HG02588 (cell line): Measurements from ENCODE around the gene OR8U1.
"Not testable (repeated sequence)": the region's sequence is repeated elsewhere in the genome, so short reads cannot be mapped to it uniquely, and the experiment has no call there.

ENCODE experiments used
- ATAC-seq: cut with Tn5 transposase; IDR thresholded peaks from one replicate; pipeline ENCODE4 v1.9.1; 2021; ENCODE audit warnings: mild to moderate bottlenecking, moderate library complexity; ENCODE audit not compliant: unreplicated experiment

OR8U1 gene

DNA sequence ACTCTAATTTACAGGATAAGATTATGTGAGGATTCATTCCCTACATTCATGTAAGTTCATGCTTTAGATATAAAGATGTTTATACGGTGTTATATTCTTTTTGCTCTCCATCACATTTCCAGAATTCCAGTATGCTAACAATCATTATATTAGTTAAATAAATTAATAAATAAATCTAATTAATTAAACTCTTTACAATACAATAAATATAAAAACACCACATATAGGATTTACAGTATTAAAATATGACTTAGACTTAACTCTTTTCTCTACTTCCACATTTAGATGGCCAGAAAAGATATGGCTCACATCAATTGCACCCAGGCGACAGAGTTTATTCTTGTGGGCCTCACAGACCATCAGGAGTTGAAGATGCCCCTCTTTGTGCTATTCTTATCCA lies at the start of gene OR8U1:
Gene OR8U1 (plus strand): TSS at position 301 of the 400 bp plus-strand sequence. CDS start 0 bp downstream, at position 301.
- no peak for ATAC-seq

DNA sequence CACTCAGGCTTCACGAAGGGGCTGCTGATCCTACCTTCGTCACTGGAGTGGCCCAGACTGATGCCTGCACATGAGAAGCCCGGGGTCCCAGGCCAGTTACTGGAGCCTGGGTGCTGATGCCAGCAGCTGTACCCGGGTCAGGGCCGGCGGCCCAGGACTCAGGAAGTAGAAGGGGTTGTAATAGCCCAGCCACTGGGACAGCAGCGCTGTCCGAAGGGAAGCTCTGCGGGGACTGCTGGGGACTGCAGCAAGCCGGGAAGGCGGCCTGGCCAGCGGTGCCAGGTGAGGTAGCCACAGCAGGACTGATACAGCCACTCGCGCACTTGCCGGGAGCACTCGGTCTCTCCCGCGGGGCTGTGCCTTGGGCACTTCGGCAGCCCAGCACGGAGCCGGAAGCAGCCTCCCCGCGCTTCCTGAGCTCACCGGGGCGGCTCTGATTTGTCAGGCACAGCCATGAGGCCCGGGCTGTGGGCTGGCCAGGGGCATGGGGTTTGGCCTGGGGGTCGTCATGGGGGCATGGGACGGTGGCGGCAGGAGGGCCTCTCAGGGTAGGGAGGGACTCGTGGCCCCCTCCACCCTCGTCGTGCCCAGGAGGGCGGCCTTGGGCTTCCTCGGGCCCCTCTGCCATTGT lies 43.4 kb upstream of the OR8U1 start:
- no peak for ATAC-seq

DNA sequence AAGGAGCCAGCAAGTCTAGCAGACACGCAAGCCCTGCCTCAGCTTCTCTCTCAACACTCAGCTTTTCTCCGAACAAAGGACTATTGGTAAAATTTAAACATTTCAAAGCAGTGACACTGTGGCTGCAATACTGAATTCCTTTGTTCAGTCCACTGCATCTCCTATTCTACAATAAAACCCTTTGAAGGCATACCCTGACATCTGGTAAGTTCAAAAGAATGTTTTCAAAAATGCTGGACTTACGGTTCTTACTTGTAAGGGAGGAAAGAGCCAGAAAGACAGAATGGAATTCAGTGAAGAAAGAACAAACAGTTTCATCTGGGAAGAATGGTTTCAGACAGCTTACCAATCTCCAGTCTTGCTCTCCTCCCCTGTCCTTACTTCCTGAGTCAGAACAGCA lies 42.3 kb upstream of the OR8U1 start:
- ATAC-seq: no peak

DNA sequence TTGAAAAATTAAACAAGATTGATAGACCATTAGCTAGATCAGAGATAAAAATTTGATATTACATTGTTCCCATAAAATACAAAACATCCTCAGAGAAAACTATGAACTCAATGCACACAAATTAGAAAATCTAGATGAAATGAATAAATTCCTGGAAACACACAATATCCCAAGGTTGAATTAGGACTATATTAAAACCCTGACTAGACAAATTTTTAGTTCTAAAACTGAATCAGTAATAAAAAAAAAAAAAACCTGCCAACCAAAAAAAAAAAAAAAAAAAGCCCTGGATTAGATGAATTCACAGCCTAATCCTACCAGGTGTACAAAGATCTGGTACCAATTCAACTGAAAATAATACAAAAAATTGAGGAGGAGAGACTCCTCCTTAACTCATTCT lies 35.1 kb upstream of the OR8U1 start:
- no peak for ATAC-seq

DNA sequence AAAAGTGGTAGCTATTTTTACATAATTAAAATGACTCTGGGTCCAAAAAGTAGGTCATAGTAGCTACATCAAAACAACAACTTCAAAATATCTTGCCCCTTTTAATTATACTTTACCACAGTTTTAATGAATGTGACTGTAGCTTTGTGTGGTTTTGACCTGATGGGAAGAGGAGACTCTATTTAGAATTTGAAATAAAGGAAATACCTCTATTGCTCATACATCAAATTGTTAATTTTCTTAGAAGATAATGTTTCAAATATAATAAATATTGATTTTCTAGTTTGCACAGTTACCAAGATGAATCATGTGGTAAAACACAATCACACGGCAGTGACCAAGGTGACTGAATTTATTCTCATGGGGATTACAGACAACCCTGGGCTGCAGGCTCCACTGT lies 29.7 kb upstream of the OR8U1 start, which contains the start of gene OR8K1:
Gene OR8K1 (plus strand): TSS at position 301 of the 400 bp plus-strand sequence. CDS start 0 bp downstream, at position 301.
- no peak for ATAC-seq

DNA sequence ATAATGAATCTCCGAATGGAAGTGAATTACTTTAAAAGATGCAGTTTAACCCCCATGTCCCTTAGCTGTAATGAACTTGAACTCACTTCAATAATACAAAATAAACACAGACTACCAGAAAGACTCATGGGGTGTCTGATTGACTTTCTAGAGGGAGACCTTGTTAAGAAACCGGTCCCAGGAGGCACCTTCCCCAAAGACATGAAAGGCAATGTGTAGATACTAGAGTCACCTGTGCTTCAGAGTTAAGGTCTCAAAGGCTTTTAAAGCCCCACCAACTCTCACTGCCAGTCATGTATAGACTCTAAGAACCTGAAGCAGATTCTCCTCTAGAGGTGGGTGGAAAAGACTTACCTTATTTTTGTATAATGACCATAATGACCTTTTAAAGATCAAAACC lies 21.4 kb upstream of the OR8U1 start, which contains the start of gene OR8J1:
Gene OR8J1 (plus strand): TSS at position 301 of the 400 bp plus-strand sequence. CDS start 5,956 bp downstream, outside the sequence.
- no peak for ATAC-seq

DNA sequence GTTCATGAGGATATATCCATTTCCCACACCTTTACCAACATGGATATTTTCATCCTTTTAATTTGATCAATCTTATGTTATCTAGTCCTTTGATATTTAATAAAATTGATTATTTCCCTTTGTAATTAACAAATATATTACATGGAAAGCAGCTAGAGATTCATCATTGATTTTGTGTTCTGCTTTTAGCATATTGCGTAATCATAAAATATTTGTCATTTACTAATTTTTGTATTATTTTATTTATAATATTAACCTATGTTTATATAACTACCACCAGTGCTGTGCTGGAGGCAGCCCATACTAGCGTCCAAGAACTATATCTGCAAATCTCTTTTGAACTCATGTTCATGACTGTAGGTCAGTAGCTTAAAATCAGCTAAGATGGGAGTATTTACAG lies 4.7 kb downstream of the OR8U1 start:
- ATAC-seq: no peak

DNA sequence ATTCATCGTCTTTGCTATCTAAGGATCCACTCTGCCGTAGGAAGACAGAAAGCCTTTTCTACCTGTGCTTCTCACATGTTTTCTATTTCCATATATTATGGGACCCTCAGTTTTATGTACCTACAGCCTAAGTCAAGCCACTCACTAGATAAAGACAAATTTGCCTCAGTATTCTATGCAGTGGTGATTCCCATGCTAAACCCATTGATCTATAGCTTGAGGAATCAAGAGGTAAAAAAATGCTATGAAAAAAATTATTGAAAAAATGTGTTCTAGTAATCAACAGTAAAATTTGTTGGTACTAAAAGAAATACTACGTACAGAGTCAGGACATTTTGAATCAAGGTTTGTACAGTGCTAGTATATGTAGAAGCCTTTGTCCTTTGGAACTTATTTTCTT lies 19.0 kb downstream of the OR8U1 start:
- ATAC-seq: no peak

DNA sequence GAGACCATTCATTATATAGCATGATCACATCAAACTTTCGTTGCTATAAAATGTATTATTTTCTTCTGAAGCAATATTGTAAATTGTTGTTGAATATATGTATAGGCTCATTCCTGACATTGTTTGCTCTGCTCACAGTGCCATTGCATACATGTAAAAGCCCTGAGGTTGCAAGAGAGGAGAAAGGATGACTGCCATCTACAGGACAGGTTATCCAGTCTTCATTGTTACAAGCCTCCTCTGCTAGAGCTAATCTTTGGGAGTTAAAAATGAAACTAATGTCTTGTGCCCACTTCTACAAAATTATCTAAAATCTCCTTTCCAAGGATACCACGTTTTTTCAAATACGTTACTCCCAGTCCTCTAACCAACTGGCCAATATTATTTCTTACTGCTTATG lies 20.6 kb downstream of the OR8U1 start:
- ATAC-seq: no peak

DNA sequence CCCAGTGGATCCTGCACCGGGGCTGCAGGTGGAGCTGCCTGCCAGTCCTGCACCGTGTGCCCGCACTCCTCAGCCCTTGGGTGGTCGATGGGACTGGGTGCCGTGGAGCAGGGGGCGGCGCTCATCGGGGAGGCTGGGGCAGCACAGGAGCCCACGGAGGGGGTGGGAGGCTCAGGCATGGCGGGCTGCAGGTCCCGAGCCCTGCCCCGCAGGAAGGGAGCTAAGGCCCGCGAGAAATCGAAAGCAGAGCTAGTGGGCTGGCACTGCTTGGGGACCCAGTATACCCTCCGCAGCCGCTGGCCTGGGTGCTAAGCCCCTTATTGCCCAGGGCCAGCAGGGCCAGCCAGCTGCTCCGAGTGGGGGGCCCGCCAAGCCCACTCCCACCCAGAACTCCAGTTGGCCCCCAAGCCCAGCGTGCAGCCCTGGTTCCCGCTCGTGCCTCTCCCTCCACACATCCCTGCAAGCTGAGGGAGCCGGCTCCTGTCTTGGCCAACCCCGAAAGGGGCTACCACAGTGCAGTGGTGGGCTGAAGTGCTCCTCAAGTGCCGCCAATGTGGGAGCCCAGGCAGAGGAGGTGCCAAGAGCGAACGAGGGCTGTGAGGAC lies 26.5 kb downstream of the OR8U1 start:
- not testable (repeated sequence) for ATAC-seq

DNA sequence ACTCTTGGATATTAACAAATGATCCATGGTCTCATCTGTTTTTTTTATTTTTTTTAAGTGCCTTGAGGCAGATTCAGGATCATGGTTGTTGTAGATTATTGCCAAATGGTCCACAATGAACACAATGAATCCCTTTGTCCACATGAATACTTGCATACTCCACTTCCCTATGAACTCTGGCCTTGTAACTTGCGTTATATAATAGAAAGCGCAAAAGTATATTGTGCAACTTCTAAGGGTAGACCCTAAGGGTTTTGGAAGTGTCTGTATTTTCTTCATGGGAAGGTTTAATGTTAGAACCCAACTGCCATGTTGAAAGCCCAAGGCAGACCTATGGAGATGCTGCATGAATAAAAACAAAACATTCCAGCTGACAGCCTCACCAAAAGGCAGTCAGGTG lies 29.0 kb downstream of the OR8U1 start:
- ATAC-seq: no peak

DNA sequence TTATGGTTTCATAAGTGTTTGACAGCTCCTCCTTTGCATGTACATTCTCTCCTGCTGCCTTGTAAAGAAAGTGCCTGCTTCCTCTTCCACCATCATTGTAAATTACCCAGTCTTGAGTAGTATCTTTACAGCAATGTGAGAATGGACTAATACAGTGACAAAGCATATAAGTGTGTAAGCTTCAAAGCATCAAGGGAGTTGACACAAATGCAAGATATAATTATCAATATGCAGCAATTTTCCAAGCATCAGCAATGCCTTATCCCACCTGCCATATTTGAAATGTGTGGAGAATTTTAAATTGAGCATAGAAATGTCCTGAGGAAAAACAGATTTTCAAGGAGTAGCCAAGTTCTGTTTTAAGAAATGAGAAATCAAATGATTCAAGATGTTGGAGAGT lies 35.4 kb downstream of the OR8U1 start:
- no peak for ATAC-seq

DNA sequence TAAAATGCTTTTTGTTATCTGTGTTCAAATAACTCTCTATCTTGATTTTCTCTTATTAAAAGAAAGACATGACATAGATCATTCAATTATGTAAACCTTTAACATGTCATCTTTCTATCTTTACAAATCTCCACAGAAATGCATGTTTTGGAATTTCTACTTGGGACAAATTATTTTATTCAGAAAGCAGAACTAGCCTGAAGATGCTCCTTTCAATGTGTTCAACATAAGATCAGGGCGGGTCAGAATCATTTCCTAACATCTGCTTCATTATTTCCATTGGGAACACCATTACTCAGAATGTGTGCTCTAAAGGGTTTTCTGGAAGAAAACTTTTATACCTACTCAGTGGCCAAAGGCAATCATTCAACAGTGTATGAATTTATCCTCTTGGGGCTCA lies 37.0 kb downstream of the OR8U1 start, which contains the start of gene OR5AL1:
Gene OR5AL1 (plus strand): TSS at position 301 of the 400 bp plus-strand sequence.
- ATAC-seq: no peak
